GM21786 (cell line): ENCODE data around the gene EXD3.
A peak's percentile ranks its signal among the peaks of the same experiment; 100 is the strongest.
"Not testable (repeated sequence)": the region's sequence is repeated elsewhere in the genome, so short reads cannot be mapped to it uniquely, and the experiment has no call there.

ENCODE experiments used
- ATAC-seq: cut with Tn5 transposase; IDR thresholded peaks from one replicate; pipeline ENCODE4 v1.9.1; 2021; ENCODE audit not compliant: unreplicated experiment

The EXD3 gene

DNA sequence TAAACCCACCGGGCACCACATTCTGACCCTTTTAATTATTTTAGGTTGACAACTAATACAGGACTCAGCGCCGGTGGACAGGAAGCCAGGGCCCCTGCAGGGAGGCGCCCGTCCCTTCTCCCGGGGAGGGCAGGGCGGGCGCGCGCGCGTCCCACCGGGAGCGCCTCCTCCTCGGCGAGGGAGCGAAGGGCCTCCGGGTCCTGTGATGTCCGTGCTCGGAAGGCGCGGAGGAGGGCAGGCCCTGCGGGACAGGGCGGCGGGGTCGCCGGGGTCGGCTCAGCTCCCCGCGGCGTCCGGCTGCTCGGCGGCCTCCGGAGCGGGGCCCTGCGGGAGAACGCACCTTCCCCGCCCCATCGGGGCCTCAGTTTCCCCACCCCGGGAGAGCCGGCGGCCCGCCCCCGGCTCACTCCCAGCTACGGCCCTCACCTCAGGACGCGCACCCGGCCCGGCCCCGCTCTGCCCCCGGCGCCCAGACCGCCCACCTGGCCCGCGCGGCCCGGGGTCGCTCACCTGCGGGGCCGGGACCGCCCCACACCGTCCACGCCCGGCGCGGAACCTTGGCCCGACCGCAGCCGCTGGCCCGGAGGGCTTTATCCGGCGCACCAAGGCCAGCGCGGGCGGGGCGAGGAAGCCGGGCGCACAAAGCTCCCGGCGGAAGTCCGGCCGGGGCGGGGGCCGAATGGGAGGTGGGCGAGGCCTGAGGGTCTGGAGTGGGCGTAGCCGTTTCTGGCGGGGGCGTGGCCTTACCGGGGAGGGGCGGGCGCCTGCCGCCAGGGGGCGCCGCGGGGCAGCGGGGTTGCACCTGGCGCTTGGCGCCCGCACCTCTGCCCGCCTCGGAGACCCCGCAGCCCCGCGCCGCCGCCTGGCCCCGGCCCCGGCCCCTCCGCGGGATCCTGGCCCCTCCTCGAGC is at the start of gene EXD3, which contains the start of gene NOXA1:
Gene EXD3, minus strand, starts transcription at position 559 of the 910 bp plus-strand sequence. CDS start 27,805 bp downstream, outside the sequence.
Gene NOXA1, plus strand, starts transcription at position 790 of the 910 bp plus-strand sequence. CDS start 137 bp downstream, outside the sequence.
- peak; percentile 74 for ATAC-seq

- no peak for ATAC-seq
Measured at GRCh38 chr9:137470785-137471184, 47.8 kb upstream of the EXD3 start.

- no peak for ATAC-seq
Measured at GRCh38 chr9:137467896-137468295, 44.9 kb upstream of the EXD3 start.

GRCh38 chr9:137467161-137467581 is 44.2 kb upstream of the EXD3 start:
- no peak for ATAC-seq

GRCh38 chr9:137466389-137467085 is 43.6 kb upstream of the EXD3 start:
- ATAC-seq: not testable (repeated sequence)

DNA sequence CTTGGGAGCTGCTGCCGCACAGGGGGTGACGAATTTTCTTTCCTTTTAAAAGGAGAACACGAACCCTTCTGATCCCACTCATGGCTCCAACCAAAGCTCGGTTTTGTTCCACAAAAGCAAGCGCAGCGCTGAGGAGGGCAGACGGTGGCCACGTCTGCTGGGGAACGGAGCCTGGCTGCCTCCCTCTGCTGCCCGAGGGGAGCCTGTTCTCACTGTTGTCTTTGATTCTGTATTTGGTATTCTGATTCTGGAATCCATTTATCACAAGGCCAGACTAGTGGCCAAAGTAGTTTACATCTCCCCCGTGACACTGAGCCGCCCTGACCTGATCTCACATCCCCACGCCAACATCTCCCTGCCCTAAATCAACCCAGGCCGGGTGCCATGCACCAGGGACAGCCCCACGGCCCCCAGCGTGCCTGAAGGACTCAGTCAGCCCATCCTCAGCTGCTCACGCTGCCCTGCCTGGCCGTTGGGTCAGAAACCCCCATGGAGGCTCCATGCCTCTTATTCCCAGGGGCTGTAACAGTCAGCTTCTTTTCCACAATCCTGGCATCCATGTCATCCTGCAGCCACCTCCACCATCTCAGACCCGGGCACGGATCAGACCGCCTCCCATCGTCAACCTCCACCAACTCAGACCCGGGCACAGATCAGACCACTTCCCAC is 42.9 kb upstream of the EXD3 start:
- no peak for ATAC-seq

DNA sequence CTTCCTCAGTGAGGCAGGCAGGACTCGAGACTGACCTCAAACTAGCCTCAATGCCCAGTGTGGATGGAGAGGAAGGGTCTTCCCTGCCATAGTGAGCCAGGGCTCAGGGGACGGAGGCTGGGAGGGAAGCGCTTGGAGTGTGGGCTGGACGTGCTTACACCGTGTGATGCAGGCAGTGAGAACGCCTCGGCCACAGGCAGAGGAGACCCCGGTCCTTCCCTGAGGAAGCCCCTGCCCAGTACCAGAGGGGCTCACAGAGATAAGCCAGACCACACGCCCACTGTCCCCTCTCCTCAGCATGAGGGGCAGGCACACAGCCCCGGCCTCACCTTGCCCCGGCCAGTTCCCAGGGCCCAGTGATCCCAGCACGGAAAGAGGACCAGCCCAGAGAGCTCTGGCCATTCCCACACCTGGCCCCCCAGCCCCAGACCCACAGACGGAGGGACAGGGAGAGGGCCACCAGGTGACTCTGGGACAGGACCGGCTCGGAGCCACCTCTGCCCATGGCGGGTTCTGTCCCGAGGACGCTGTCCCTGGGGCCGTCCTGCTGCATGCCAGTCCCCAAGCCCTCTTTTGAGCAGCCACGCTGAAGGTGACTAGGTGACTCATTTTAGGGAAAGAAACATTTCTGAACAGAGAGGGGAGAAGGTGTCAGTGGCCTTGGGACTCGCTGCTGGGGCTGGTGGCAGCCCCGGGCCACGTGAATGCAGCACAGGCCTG is 42.2 kb upstream of the EXD3 start:
- ATAC-seq: no peak

- no peak for ATAC-seq
Measured at GRCh38 chr9:137464291-137464999, 41.5 kb upstream of the EXD3 start.

GRCh38 chr9:137463931-137464290 is 40.9 kb upstream of the EXD3 start:
- ATAC-seq: no peak

DNA sequence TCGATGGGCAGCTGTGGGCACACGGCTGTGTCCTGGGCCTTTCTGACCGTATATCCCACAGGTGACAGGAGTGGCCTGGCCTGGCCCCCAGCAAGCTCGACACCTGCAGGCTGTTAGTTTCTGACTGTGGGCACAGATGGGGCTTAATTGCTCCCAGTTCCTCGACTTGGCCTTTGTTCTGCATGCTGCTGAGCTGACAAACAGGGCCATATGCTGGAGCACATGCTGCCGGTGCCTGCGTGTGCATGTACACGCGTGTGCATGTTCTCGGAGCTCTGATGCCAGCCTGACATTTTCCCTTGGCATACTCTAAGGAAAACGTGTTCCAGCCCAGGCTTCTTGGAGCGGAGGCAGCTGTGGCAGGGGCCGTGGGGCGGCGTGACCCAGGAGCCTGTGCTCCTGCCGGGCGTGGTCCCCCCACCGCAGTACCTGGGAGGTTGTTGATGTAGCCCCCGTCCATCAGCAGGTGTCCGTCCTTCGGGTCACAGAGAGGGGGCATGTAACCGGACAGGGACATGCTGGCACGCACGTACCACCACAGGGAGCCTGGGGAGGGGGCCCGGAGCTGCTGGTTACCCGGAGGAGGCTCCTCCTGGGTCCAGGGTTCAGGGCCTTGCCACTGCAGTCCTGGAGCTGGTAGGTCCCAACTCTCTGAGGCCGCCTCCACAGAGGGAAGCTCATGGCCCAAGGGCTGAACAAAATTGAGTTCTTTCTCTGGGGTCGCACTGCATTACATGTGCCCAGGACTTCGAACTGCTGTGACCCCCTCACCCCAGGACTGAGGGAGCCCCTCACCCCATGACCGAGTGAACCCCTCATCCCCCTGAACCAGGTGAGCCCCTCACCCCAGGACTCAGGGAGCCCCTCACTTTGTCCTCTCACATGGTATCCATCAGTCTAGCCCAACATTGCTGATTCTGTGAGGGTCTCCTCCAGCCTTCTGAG is 40.3 kb upstream of the EXD3 start:
- no peak for ATAC-seq

GRCh38 chr9:137462396-137462985 is 39.5 kb upstream of the EXD3 start:
- no peak for ATAC-seq

DNA sequence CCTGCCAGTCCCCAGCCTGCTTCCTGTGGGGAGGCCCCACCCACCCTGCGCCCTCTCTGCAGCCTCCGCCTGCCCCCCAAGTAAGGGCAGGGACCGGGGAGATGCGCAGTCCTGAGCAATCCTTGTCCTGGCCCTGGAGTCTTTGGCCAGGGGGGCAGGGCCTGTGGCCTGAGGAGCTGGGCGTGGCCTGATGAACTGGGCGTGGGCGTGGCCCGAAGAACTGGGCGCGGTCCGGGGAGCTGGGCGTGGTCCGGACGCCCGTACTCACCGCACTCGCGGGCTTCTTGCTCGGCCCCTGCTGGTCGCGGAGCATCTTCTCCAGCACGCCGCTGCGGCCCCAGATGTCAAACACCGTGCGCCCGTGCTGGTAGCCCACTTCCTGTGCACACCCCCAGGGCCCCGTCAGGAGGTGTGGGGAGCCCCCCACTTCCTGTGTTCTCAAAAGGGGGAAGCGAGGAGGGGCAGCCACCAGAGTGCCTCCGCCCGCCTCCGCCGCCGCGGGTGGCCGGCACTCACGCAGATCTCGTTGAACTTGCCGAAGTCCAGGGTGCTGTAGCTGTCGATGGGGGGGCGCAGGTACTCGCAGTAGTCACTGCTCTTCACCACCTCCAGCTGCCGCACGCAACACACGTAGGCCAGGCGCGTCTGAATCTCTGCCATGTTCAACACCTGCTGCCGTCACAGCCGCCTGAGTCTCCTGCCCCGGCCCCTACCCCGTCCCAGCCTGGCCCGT is 38.9 kb upstream of the EXD3 start:
- ATAC-seq: peak; percentile 51

DNA sequence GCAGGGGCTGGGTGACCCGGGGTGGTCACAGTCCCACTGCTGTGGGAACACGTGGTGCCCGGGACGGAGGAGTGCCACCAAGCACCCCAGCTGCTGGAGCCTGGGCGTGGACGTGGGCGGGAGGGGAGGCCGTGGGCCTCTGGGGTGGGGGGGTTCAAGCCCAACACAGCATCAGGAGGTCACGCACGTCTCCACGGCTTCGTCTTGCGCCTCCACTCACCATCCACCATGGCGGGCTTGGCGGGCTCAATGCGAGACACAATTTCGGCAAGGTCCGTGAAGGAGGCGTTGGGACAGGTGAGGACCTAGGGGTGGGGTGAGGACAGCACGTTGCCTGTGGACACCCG is 38.3 kb upstream of the EXD3 start:
- ATAC-seq: no peak

GRCh38 chr9:137460363-137461315 is 37.7 kb upstream of the EXD3 start:
- no peak for ATAC-seq

GRCh38 chr9:137459601-137460362 is 36.8 kb upstream of the EXD3 start:
- ATAC-seq: no peak

DNA sequence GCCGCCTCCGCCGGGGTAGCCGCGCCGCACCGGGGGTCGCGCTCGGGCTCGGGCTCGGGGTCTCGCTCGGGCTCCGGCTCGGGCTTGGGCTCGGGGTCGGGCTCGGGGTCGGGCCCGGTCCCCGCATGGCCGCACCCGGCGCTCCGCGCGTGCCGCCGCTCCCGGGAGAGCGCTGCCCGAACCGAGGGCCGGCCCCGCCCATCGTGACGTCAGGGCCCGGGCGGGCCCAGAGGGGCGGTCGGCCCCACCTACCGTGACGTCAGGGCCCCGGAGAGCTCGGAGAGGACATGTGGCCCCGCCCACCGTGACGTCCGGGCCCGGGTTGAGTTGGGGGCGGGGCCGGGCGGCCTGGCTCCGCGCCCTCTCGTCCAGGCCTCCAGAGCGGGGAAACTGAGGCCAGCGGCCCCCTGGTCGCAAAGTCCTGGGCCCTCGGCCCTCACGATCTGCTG is 36.2 kb upstream of the EXD3 start, which contains the start of gene NSMF:
Gene NSMF, minus strand, starts transcription at position 183 of the 449 bp plus-strand sequence. CDS start 232 bp downstream, outside the sequence.
- ATAC-seq: peak; percentile 52
